Right lobe of liver (tissue), 4 donors: ENCODE data around the gene RFESD.

Source experiments
- POLR2A ChIP-seq: fragments of 450-650 bp; IDR thresholded peaks from one replicate; pipeline ENCODE4 v1.6.1; 2017; ENCODE audit warnings: antibody characterized with exemption, mild to moderate bottlenecking
- TF ChIP-seq, protein P1 (sequence below), 4 donors: fragments of 200-600 bp in 3 of 4; fragments of 450-650 bp in 1 of 4; IDR thresholded peaks; one replicate each; pipeline versions ENCODE4 v1.5.1 to v1.8.0; 2016 to 2022; ENCODE audit warnings: antibody characterized with exemption in 4 of 4, mild to moderate bottlenecking in 2 of 4
- donor health status: DM: no; HTN: no; CAD: no.
- donor health status: DM: no; HTN: no; CAD: no.
- donor health status: DM: no; HTN: yes; CAD: no.

DNA sequence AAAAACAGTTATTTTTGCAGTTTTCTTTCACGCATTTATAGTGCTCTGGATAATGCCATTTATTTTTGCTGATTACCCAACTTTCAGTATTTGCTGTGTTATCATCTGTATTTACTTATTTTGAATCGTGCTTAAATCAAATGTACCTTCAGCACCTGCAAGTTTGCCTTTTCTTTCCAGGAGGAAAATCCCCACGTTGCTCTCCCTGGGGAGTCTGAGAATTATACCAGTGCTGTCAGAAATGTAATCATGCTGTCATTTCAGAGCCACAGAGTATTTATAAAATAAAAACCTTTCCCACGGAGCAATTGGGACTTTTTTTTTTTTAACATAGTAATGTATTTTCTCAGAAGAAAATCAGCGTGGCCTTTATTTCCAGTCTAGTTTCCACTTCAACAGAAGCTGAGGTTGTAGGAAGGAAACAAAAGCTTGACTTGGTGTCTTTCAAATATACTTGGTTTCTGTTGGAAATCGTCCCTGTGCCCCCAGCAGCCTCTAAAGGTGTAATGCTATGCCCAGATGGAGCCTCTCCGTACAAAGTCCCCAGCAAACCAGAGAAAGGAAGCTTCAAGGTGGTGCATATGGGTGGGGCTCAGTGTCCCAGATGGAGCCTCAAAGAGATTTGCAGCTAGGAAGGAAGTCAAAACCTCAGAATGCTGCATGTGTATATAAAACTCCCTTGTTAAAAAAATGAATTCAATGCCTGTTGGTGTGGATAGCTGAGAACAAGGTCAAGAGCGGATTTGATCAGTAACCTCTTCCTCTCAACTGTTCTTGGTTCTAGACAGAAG, 24.5 kb upstream of the RFESD start:
- TF ChIP-seq POLR2A = no peak
- TF ChIP-seq, protein P1, sequence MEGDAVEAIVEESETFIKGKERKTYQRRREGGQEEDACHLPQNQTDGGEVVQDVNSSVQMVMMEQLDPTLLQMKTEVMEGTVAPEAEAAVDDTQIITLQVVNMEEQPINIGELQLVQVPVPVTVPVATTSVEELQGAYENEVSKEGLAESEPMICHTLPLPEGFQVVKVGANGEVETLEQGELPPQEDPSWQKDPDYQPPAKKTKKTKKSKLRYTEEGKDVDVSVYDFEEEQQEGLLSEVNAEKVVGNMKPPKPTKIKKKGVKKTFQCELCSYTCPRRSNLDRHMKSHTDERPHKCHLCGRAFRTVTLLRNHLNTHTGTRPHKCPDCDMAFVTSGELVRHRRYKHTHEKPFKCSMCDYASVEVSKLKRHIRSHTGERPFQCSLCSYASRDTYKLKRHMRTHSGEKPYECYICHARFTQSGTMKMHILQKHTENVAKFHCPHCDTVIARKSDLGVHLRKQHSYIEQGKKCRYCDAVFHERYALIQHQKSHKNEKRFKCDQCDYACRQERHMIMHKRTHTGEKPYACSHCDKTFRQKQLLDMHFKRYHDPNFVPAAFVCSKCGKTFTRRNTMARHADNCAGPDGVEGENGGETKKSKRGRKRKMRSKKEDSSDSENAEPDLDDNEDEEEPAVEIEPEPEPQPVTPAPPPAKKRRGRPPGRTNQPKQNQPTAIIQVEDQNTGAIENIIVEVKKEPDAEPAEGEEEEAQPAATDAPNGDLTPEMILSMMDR (IDR thresholded peaks at IDR 0.05) = no peak
